Lung (tissue), 12 donors: ENCODE data around the gene MVB12B. TPM values are rescaled to one million over a fixed set of nuclear protein-coding genes. Genes with fewer than 3 reads are reported as not detected.

Experiments
- ATAC-seq: fragments of 200-7000 bp; cut with Tn5 transposase; one replicate; pipeline ENCODE4 v1.9.1; 2020; ENCODE audit warnings: moderate number of reproducible peaks; ENCODE audit not compliant: insufficient read depth, low FRiP score
- DNase-seq, 3 donors: peaks; one replicate each; pipeline ENCODE4 v3.0.0-alpha.2; 2013 to 2017
- H3K27ac ChIP-seq, 2 donors: one replicate each; pipeline ENCODE4 v1.5.1; 2013; ENCODE audit warnings: mild to moderate bottlenecking in 2 of 2, moderate library complexity in 2 of 2, control low read depth in 1 of 2, inconsistent platforms in 1 of 2, low read depth in 1 of 2, low read length in 1 of 2
- H3K27me3 ChIP-seq, 3 donors: one replicate each; pipeline ENCODE4 v1.5.1; 2013; ENCODE audit warnings: low read length in 2 of 3; ENCODE audit not compliant: control insufficient read depth in 3 of 3, insufficient read depth in 3 of 3
- H3K36me3 ChIP-seq, 4 donors: one replicate each; pipeline ENCODE4 v1.5.1; 2013; ENCODE audit warnings: low read length in 4 of 4, mild to moderate bottlenecking in 1 of 4, moderate library complexity in 1 of 4; ENCODE audit not compliant: control insufficient read depth in 4 of 4, insufficient read depth in 4 of 4
- H3K4me1 ChIP-seq, 5 donors: one replicate each; pipeline ENCODE4 v1.5.1; 2013; ENCODE audit warnings: low read length in 5 of 5, mild to moderate bottlenecking in 2 of 5, moderate library complexity in 1 of 5; ENCODE audit not compliant: control insufficient read depth in 5 of 5, insufficient read depth in 5 of 5
- H3K4me3 ChIP-seq: one replicate; pipeline ENCODE4 v1.5.1; 2013; ENCODE audit warnings: mild to moderate bottlenecking, control low read depth, moderate library complexity
- H3K9ac ChIP-seq, 2 donors: one replicate each; pipeline ENCODE4 v1.5.1; 2013; ENCODE audit warnings: low read length in 2 of 2, control low read depth in 1 of 2; ENCODE audit not compliant: insufficient read depth in 1 of 2
- H3K9me3 ChIP-seq, 4 donors: one replicate each; pipeline ENCODE4 v1.5.1; 2013; ENCODE audit warnings: low read length in 3 of 4, mild to moderate bottlenecking in 1 of 4, moderate library complexity in 1 of 4; ENCODE audit not compliant: control insufficient read depth in 4 of 4, insufficient read depth in 3 of 4
- CTCF ChIP-seq: IDR thresholded peaks from 2 replicates; pipeline ENCODE4 v1.5.1; 2012; ENCODE audit warnings: mild to moderate bottlenecking; ENCODE audit errors: control extremely low read depth, extremely low read depth
- WGBS, 2 donors: extraction: QIAGEN DNeasy Blood & Tissue Kit; methylation state at CpG; one replicate each; pipeline ENCODE4 v1.1.7; 2013; 5-methylcytosine and 5-hydroxymethylcytosine counted together
- polyA plus RNA-seq, 2 donors: library from polyadenylated mRNA; stranded (reverse); fragments of 200-250 nt; gene quantifications; one replicate each; pipeline ENCODE4 v1.2.1, GENCODE V29; 2013
- total RNA-seq, 2 donors: library from RNA; depleted of rRNA in 1 of 2; stranded (reverse); fragments of >200 nt in 1 of 2; gene quantifications; one replicate each; pipeline ENCODE4 v1.2.1, GENCODE V29; 2014 to 2021
- donor health status: control.
- donor health status: control.
- donor health status: Bipolar disorder and iron deficiency.
- donor health status: healthy.
- donor health status: DM: yes; HTN: yes; CAD: no.

The MVB12B gene
- total and polyA plus RNA-seq, 4 donors = 9.5 to 33.6 (median 16.5) TPM

- H3K27me3 ChIP-seq = no peaks in the 10 kb centered on the region
- peaks cover 0 to 18% (median 4%) of the 10 kb centered on the region in 5 donors for H3K4me1 ChIP-seq
- H3K4me3 ChIP-seq = no peak overlapping the region
- H3K27ac ChIP-seq = peak overlapping the region in 1 of 2 donors; percentile 75
- ATAC-seq (no peak), DNase-seq (no peak)
- H3K9me3 ChIP-seq = no peaks in the 10 kb centered on the region
- H3K36me3 ChIP-seq = peaks cover 0 to 18% (median 10%) of the 10 kb centered on the region in 4 donors
- H3K9ac ChIP-seq = no peak overlapping the region
- TF ChIP-seq CTCF = no peak
- 59 to 79% methylated on average over 6 of the region's 6 CpGs for WGBS, 2 donors
Observed at GRCh38 chr9:126393876-126394275, 67.2 kb downstream of the MVB12B start.

- no peak for TF ChIP-seq CTCF
Observed at GRCh38 chr9:126394802-126395201, 68.2 kb downstream of the MVB12B start.

GRCh38 chr9:126395439-126396212 is 69.0 kb downstream of the MVB12B start:
- no peak for ATAC-seq
- Histone ChIP-seq H3K27me3 (no peaks in the 10 kb centered on the region), H3K4me1 (peaks cover 0 to 17% (median 0%) of the 10 kb centered on the region in 5 donors), H3K36me3 (peaks cover 0 to 26% (median 9%) of the 10 kb centered on the region in 4 donors), H3K27ac (no peak overlapping the region), H3K9ac (no peak overlapping the region), H3K4me3 (no peak overlapping the region), H3K9me3 (no peaks in the 10 kb centered on the region)
- TF ChIP-seq CTCF = no peak
- 53 to 56% methylated on average over 7 of the region's 7 CpGs for WGBS, 2 donors
- no peak for DNase-seq

More at GRCh38 chr9:126394802-126395201, 68.2 kb downstream of the MVB12B start:
- Histone ChIP-seq H3K9ac (no peak overlapping the region), H3K27ac (no peak overlapping the region), H3K9me3 (no peaks in the 10 kb centered on the region), H3K4me1 (peaks cover 0 to 17% (median 0%) of the 10 kb centered on the region in 5 donors), H3K27me3 (no peaks in the 10 kb centered on the region), H3K4me3 (no peak overlapping the region), H3K36me3 (peaks cover 0 to 26% (median 9%) of the 10 kb centered on the region in 4 donors)
- ATAC-seq = no peak
- DNase-seq = no peak
- whole genome bisulfite sequencing, 2 donors = 83 to 88% methylated on average over 9 of the region's 9 CpGs
